Measurements from ENCODE around the gene VPS9D1.

VPS9D1 gene

DNA sequence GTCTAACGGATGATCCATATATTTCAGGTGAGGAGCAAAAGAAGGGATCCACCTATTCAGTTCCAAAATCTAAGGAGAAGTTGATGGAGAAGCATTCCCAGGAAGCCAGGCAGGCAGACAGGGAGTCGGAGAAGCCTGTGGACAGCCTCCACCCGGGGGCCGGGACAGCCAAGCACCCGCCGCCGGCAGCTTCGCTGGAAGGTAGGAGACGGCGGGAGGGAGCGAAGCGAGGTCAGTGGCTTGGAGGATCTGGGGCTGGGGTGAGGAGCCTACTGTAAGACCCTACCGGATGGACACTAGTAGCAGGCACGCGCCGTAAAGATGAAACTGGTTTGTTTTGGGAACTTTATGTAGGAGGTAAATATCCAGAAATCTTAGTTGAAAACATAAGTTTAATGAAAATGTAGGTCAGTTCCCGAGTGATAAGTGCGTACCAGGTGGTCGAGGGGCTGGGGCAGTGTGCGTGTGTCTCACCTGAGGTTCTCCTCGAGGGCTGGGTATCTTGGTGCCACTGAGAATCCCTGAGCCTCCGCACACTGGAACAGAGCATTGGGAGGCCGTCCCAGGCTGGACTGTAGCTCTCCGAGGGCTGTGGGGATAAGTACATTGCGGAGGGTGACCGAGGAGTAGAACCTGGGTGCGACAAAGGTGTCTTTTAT is 62.3 kb downstream of the VPS9D1 start:
- no peak for FAIRE-seq

DNA sequence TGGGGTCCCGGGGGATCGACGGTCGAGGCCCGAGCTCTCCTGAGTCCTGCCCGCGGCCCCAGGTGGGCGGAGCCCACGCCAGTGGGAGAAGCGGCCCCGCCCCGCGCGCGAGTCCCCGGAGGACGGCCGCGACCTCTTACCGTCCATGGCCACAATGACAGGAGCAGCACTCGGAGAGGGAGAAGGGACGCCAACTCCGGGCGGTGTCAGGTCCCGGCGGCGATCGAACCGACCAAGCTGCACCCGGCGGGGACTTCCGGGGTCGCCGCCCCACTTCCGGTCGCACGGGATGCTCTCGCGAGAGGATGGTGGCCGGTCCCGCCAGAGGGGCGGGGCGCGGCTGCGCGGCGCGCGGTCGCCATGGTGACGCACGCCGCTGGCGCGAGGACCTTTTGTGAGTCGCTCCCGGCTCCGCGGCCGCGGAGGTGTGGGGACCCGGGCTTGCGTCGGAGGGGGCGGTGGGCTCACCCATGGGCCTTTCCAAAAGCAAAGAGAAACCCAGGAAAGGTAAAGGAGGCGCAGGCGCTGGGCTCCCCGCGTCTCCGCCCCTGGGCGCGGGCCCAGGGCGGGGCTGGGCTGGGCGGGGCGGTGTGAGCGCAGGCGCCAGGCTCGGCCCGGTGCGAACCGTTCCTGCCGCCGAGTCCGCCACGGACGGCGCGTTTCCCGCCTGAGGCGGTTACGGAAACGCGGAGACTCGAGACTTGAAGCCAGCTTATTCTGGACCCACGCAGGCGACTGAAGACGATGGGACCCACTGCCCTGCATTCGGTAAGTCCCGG is 63.1 kb downstream of the VPS9D1 start, which contains the start of the genes CHMP1A and SPATA33:
Gene CHMP1A, minus strand, starts transcription at position 267 of the 779 bp plus-strand sequence. Its CDS starts 120 bp downstream, at position 147.
Gene SPATA33, plus strand, starts transcription at position 395 of the 779 bp plus-strand sequence. Its CDS starts 76 bp downstream, at position 471.
- no peak for FAIRE-seq
